Fibroblast of skin of back (primary cell): ENCODE results near the gene TRAF3IP1.

ENCODE experiments used
- DNase-seq: peaks from one replicate; pipeline ENCODE4 v3.0.0-alpha.2; 2013

Gene TRAF3IP1

DNA sequence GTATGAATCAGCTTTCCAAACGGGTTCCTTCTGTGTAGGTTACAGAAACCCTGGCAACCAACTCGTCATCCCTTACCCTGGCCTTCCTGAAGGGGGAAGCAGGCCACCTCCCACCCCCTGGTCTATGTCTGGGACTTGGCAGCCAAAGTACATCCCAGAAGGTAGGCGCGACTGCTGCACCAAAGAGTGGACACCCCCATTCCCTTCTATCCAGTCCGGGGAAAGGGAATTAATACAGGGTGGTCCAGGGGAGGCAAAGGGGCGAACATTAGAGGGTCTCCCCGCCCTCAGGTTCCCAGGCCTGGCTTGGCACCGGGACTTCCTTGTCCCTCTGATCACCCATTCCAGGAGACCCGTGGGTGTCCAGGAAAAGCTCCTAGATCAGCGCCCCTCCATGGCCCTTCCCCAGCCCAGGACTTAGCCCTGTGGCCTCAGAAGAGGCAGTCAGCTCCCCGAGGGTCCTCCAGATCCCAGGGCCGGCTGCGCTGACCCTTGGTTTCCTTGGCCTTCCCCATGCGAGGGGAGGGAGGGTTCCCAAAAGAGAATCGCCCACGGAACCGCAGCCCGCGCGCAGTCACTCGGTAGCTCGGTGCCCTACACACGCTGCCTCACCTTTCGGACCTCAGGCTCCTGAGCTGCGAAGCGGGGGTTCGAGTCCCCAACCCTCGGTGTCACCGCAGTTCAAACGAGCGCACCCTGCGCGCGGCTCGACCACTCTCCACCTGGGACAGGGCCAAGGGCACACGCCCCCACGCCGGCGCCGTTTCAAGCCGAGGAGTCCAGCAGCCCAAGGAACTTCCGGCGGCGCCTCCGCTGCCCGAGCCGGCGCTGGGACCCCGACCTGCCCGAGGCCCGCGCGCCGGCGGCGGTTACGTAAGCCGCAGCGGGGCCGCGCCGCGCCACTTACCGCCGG, 32.3 kb upstream of the TRAF3IP1 start, which contains the start of gene PER2:
Gene PER2, minus strand, starts transcription at position 874 of the 913 bp plus-strand sequence. CDS start 10,674 bp downstream, outside the sequence.
- DNase-seq, result peak; percentile 77

DNA sequence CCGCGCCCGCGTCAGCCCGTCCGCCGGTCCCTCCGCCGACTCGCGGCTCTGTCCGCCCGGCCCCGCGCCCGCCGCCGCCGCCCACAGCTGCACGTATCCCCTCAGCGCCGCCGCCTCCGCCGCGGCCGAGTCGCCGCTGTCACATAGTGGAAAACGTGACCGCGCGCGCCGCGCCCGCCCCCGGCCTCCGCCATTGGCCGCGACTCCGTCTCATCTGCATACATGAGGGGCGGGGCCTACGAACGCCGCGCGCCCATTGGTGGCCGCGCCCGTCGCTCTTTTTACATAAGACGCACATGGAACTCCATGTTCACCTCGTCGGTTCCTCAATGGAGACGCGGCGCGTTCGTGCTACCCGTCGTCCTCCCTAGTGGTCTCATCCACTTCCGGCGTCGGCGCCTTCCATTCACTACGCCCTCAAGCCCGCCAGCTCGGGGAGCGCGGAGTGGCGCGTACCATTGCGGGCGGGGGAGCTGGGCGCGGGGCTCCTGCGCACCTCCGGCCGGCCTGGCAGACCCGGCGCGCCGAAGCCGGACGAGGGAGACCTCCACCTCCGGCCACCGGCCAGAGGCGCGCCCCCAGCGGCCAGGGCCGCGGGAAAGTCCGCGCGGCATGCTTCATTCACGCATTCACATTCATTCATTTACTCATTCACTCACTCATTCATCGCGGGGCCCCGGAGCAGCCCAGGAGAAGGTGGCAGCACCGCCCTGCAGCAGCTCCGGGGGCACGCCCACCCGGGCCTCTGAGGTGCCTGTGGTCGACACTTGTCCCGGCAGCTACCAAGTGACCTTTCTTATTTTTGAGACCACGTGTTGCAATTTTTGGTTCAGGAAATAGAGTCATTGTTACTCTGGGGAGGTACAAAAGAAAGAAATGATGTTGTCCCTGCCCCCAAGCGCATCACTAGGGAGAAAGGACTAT, 31.4 kb upstream of the TRAF3IP1 start:
- peak; percentile 99 for DNase-seq

DNA sequence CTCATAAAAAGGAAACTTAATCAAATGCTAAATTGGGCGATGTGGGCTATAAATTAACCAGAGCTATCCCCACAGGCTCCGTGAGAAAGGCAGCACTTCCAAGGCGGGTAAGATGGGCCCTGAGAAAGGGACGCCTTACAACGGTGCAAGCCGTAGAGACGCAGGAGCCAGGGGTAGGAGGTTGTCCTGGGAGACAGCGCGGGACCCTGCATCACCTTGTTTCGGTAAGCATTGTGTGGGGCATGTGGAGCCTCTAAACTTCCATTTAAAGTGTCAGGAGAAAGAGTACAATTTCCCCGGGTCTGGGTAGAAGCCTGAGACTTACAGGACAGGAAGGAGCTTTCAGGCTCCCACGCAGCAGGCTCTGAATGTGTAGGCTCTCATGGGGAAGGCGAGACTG, 30.7 kb upstream of the TRAF3IP1 start:
- DNase-seq, result no peak

DNA sequence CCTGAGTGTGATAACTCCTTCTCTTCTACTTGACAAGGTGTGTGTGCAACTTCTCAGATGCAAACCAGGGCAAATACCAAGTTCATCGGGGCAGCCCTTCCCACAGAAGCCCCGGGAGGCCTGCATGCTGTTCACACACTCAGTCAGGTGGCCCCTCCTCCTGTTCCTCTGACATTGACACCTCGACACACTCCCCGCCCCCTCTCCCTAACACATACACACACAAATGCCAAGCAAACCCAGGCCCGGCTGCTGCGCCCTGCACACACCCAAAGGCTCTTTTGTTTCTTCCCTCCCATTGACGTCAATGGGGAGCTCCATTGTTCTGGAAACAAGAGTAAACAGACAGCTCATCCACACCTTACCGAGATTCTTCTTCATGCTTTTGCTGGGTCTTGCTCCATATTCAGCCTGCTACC, 30.2 kb upstream of the TRAF3IP1 start:
- DNase-seq, result no peak

DNA sequence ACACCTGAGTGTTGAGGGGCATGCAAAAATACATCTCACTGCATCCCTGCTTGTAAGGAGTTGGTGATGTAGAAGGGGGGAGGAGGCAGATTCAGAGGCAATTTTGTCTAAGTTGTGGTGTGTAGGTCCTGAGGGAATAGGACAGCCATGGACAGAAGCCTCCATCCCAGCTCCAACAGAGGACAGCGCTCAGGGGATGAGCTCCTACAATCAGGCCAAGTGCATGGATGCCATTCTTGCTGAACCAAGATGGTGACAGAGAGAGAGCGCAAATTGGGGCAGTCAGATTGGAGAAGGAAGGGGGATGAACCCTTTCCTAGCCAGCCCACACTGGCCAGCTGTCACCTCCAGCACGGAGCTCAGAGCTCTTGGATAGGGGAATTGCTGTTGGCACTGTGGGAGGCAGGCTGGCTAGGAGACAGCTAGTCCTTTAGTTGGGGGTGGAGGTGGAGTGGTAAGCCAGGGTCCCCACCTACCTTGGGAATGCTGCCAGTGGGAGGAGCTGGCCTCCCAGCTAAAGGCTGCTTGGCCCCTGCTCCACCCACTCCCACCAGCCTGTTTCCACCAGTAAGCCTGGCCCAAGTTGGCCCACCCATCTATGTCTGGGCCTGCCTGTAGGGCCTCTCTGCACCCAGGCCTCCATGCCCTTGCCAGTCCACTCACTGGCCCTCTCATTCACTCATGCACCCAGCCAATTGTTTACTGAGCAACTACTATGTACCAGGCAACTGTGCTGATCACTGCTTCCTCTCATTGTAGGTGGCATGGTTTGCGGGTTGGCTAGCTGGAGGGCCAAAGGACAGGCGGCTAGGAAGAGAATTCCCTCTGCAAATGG, 29.4 kb upstream of the TRAF3IP1 start:
- DNase-seq, result no peak

DNA sequence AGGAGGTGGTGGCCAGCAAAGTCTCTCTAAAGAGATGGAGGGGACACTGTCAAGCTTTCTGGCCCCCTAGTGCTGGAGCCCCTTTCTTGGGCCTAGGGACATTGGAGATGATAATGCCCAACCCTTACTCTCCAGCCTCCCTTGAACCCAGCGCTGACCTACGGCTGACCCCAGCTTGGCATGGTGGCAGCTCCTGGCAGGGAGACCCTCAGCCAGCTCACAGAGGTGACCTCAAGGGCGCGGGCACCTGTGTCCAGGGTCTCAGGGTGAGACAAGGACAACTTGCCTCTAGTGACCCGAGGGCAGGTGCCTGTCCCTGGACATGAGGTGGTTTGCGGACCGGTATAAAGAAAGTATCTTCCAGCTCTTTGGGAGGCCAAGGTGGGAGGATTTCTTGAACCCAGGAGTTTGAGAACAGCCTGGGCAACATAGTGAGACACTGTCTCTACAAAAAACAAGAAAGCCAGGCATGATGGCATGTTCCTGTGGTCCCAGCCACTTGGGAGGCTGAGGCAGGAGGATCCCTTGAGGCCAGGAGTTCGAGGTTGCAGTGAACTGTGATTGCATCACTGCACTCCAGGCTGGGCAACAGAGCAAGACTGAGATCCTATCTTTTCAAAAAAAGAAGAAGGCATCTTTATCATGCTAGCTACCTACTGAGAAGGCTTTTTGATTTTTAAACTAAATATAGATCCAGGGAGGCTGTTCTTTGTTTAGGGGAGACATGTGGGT, 28.6 kb upstream of the TRAF3IP1 start:
- DNase-seq, result no peak

DNA sequence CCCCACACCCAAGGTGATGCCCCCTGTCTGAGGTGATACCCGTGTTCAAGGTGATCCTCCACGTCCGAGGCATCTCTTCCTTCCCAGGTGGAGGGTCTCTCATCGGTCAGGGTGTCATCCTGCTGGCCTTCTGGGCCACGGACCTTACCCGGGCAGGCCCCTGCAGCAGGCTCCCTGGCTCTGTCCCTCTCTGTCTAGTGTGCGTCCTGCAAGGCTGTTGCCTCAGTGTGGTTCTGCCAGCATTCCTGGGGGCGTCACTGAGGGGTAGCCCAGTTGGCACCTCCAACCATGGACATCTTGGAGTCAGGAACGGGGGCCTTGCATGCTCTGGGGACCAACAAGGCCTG, 26.3 kb upstream of the TRAF3IP1 start:
- no peak for DNase-seq

DNA sequence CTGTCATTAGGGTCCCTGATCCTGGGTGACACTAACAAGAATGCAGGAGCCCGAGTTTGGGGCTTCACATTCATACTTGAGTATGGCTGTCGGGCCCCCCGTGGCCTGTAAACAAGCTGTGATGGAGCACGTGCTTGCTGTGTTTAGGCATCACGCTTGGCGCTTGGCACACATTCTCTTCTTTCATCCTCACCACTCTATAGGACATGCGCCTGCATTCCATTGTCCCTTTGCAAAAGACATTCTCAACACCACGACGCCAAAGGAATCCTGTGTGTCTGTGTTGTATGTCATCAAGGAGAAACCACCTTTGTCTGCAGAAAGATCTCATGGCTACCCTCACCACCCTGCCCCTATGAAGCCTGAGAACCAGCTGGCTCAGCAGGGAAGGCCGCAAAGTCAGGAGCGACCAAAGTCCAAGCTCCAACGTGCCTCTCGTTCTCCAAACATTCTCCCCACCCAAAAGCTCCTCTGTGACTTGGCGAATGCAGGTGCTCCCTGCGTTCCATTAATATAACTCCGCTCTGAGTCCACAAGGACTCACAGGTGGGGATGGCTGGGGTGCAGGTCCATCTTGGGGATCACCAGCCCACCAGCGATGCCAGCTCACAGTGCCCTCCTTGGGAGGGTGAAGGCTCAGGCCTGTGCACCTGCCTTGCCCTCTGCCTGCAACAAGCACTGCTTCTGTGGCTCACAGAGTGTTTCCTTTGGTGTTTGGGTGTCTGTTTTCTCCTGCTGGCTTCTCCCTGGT, 25.8 kb upstream of the TRAF3IP1 start:
- no peak for DNase-seq

DNA sequence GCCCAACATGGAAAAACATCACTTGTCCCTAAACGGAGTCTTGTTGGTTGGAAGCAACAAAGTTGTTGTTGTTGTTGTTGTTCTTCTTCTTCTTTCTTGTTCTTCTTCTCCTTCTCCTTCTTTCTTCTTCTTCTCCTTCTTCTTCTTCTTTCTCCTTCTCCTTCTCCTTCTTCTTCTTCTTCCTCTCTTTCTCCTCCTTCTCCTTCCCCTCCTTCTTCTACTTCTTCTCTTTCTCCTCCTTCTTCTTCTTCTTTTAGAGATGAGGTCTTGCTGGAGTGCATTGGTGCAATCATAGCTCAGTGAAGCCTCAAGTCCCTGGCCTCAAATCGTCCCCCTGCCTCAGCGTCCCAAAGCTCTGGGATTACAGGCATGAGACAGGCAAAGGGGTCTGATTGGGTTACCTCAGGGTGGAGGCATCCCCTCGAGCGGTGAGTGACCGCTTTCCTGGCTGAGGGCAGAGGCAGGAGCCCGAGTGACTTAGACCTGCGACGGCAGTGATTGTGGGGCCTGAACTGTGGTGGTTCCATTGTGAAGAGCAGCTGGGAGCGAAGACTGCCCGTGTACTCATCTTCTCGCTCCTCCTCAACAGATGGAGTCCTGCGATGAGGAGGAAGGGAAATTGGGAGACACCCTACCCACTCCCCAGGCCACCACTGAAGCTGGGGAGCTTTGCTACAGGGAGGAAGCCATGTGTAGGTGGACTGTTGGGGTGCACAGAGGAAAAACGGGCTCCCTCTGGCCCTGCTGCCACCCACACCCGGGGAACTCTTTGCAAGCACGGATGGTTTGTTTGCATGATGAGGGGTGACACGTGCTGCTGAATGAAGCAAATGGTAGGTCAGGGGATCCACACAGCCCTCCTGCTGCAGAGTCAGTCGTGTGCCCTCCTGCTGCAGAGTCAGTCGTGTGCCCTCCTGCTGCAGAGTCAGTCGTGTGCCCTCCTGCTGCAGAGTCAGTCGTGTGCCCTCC, 24.9 kb upstream of the TRAF3IP1 start:
- DNase-seq, result no peak

DNA sequence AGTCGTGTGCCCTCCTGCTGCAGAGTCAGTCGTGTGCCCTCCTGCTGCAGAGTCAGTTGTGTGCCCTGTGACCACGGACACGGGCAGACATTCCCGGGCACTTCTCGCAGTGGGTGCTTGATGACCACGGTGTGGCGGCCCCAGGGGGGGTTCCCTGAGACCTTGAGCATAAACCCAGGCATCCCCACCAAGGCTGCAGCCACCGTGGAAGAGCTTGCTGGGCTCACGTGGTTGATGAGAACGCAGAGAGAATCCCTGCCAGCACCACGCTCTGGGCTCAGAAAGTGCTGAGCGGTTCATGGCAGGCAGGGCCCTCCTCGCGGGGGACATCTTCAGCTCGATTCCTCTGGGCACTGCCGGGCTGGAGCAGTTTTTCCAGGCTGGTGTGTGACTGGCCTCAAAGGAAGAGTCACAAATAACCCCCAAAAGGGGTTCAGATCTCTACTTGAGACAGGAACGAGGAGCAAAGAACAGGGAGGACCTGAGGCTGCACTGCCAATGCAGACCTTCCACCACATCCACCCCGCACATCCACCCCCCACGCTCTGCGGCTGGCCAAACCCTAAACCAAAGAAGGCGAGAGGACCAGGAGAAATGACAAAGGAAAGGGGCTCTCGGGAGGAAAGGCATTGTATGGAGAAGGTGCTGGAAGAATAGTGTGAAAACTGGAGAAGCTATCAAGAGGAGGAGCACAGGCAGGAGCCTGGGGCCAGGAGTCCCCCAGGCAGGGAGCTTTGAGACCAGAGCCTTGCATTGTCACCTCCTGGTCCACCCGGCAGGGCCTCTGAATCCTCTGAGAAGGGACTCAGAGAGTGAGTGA, 23.5 kb upstream of the TRAF3IP1 start:
- no peak for DNase-seq

DNA sequence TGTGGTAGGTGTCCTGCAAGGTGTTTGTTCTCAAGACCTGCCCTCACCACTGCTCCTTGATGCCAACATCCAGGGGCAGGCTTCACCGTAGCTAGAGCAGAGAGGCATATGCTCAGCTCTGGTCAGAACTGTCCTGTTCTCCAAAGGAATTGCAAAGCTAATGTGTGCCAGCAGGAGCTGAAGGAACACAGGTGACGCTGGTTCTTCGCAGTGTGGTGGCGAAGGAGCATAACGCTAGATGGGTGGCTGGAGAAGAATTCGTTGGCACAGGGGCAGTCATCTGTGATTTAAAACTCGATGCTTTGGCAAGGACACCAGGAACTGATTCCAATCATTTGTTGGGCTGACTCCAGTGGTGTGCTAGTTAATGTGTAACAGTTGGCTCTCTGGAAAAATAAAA, 20.5 kb upstream of the TRAF3IP1 start:
- no peak for DNase-seq

DNA sequence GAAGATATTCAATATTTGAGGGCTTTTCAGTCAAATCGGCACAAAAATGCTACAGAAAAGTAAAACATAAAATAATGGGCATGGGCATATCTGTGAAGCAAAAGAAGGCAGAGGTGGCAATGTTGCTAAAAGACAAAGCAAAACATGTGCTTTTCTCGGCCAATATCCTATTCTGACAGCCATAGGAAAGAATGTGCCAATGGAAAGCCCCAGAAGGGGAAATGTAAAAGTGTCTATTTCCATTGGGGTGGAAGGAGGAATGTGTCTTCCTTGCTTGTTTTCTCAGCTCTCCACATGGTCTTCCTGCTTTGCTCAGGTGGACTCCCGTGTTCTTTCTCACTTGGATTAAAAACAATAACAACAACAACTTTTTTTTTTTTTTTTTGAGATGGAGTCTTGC, 18.2 kb upstream of the TRAF3IP1 start:
- no peak for DNase-seq

DNA sequence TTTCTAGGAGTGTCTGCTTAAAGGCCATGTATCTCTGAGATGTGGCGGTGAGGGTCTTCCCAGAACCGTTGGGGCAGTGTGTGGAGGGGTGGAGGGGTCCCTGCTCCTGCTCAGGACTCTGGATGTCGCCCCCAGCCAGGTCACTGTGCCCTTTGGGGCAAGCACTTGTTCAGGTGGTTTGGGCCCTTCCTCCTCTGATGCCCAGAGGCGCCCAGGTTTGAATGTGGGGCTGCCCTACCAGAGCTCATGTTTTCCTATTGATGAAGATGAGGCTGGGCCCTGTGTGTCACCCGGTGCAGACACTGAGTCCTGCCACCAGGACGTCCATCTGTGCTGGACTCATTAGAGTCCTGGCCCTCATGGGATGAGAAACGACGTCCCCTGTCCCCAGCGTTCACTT, 17.6 kb upstream of the TRAF3IP1 start:
- no peak for DNase-seq

DNA sequence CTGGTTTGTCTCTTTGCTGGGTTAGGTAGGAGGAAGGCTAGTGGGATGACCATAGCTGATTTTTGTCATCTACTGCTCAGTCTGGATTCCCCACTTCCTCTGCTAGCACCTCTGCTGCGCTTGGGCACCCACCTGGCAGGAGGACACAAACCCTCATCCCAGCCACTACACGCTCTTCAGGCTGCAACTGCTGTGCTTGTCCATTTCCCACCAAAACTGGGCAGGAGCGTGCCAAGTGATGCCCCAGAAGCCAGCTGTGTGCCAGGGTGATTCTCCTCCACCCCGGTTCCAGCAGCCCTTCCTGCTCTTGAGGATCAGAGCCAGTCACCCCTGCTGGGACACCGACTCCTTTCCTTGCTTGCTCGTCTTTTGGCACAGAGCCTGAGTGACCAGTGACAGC, 16.2 kb upstream of the TRAF3IP1 start:
- DNase-seq, result no peak

DNA sequence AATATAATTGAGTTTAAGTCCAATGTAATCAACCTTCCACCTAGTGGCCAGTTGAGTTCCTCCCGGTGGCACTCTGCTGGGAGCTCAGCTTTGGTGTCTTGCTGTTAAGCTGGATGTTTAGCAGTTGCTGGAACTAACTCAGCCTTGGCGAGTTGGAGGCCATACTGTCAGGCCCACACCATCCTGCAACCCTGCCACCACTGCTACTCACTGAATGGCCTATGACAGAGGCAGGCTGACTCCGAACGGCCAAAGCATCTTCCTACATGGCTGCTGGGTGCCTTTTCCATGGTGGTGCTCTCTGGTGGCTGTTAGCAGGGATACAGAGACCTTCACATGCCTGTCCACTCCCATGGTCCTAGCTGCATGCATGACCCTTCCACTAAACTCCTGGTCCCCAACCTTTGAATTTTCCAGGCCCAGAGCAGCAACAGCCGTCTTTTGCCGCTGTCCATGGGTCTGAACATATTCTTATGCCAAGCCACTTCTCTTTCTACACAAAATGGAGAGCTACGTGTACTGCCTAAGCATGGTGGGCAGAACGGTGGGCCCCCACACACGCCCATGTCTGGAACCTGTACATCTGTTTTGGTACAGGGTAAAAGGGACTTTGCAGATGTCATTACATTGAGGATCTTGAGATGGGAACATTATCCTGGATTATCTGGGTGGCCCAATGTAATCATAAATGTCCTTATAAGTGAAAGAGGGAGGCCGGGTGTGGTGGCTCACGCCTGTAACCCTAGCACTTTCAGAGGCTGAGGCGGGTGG, 15.0 kb upstream of the TRAF3IP1 start:
- no peak for DNase-seq

DNA sequence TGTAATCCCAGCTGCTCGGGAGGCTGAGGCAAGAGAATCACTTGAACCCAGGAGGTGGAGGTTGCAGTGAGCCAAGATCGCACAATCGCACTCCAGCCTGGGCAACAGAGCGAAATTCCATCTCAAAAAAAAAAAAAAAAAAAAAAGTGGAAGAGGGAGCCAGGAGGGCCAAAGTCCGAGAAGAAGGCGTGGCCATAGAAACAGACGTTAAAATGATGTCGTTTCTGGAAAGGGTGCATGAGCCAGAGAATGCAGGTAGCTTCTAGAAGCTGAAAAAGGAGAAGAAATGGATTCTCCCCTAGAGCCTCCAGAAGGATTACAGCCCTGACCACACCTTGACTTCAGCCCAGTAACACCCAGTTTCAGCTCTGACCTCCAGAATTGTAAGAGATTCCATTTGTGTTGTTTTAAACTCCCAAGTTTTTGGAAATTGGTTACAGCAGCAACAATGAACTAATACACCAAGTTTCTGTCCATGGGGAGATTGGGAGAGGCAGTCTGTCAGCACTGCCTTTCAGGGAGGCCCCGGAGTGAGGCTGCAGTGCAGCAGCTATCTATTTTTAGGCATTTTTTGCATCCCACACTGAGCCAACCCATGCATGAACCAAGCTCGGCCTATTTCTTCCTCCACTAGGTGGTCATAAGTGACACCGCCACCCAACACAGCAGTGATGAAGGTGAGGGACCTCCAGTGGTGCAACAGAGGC, 14.2 kb upstream of the TRAF3IP1 start:
- no peak for DNase-seq

DNA sequence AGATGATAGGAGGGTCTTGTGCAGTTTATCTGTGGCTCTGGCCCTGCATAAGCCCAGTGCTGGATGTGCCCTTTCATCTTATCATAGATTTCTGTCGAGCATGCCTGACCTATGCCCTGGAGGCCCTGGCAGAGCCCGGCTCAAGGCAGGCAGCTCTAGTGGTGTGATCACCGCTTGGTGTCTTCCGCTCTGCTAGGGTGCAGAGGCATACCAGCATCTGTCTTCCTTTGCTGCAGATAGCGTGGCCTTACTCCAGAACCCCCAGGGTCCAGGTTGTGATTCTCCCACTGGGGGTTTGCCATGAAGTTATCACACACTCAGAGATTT, 13.7 kb upstream of the TRAF3IP1 start:
- no peak for DNase-seq

DNA sequence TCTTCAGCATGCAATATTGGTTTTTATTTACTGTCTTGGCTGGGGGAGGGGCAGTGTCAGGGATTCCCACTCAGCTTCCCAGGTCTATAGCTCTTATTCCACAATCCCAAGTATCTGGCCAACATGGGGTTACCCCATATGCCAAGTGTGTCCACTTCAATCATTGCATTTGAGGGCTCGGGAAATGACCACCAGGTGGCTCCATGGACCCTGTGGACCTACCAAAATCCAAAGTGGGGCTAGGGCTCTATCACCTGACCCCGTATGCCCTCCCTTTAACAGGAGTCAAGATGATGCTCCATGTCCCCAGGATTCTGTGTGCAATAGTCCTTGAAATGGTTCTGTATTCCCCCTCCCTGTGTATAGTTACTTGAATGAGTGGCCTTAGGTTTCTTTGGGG, 12.1 kb upstream of the TRAF3IP1 start:
- DNase-seq, result no peak
